Activated CD4-positive, alpha-beta T cell treated with anti-CD3 and anti-CD28 coated beads for 36 hours (primary cell): Measurements from ENCODE around the gene ATRX. TPM values are rescaled to one million over a fixed set of nuclear protein-coding genes. Genes with fewer than 3 reads are reported as not detected.
"Not testable (repeated sequence)": the region's sequence is repeated elsewhere in the genome, so short reads cannot be mapped to it uniquely, and the experiment has no call there.

ENCODE experiments used
- ATAC-seq: fragments of 200-7000 bp; cut with Tn5 transposase; one replicate; pipeline ENCODE4 v1.10.0; 2021; ENCODE audit warnings: mild to moderate bottlenecking, moderate library complexity
- CTCF ChIA-PET: fragments of 350-600 bp; sonication (Branson Sonifier 250); formaldehyde crosslinking; loops from one replicate; lab custom pipeline; 2021; ENCODE audit warnings: antibody characterized with exemption; lab: Charles Lee
- POLR2A ChIA-PET: fragments of 350-600 bp; sonication (Branson Sonifier 250); formaldehyde crosslinking; loops from one replicate; lab custom pipeline; 2021; ENCODE audit warnings: antibody characterized with exemption, inconsistent platforms; lab: Charles Lee
- DNase-seq: peaks from one replicate; pipeline ENCODE4 v3.0.0-alpha.2; 2020
- H3K27ac Mint-ChIP-seq: one replicate; pipeline ENCODE4 v1.8.0; 2021; ENCODE audit warnings: mixed read lengths
- H3K27me3 Mint-ChIP-seq: one replicate; pipeline ENCODE4 v1.8.0; 2021; ENCODE audit warnings: mixed read lengths
- H3K36me3 Mint-ChIP-seq: one replicate; pipeline ENCODE4 v1.8.0; 2021; ENCODE audit warnings: low read depth, mixed read lengths
- H3K4me1 Mint-ChIP-seq: one replicate; pipeline ENCODE4 v1.8.0; 2021; ENCODE audit warnings: mixed read lengths
- H3K4me3 Mint-ChIP-seq: one replicate; pipeline ENCODE4 v1.8.0; 2021; ENCODE audit warnings: mild to moderate bottlenecking, moderate library complexity, mixed read lengths
- H3K9me3 Mint-ChIP-seq: one replicate; pipeline ENCODE4 v1.8.0; 2021; ENCODE audit warnings: low read depth, mixed read lengths
- intact Hi-C, 2 experiments: fragments of 100-400 bp; cut with DNase I in 1 of 2; cut with micrococcal nuclease in 1 of 2; formaldehyde crosslinking; loops; one replicate each; pipeline versions ENCODE4 v1.14.2 to v1.15.1; 2022 to 2024; cut with DNase I, micrococcal nuclease
- total RNA-seq, 2 experiments: library from RNA; stranded (reverse); gene quantifications; one replicate each; pipeline ENCODE4 v1.2.3, GENCODE V29; 2021

ATRX gene
- total RNA-seq, 2 experiments from 2014 or later: 52.1 to 70.6 TPM

- H3K27me3 Mint-ChIP-seq, intact Hi-C loops, H3K27ac Mint-ChIP-seq, H3K4me3 Mint-ChIP-seq, DNase-seq, ATAC-seq, H3K9me3 Mint-ChIP-seq, POLR2A ChIA-PET: not testable (repeated sequence)
- CTCF ChIA-PET: interaction anchor here (1.4 kb wide), 1 partner anchor 11 kb away, joined by 3 read pairs; no protein-coding TSS in a partner anchor
- peaks cover 24% of the 10 kb centered on the region for H3K36me3 Mint-ChIP-seq
- H3K4me1 Mint-ChIP-seq: peaks cover 23% of the 10 kb centered on the region
Measured at GRCh38 chrX:77621453-77621852, 164.6 kb downstream of the ATRX start.

- intact Hi-C loops: no loop called here
- no peaks in the 10 kb centered on the region for H3K9me3 Mint-ChIP-seq
- ATAC-seq (no peak), DNase-seq (no peak)
- H3K36me3 Mint-ChIP-seq: peaks cover 10% of the 10 kb centered on the region
- H3K27ac Mint-ChIP-seq: no peak overlapping the region
- H3K27me3 Mint-ChIP-seq: no peaks in the 10 kb centered on the region
- H3K4me1 Mint-ChIP-seq: peaks cover 2% of the 10 kb centered on the region
- no peak overlapping the region for H3K4me3 Mint-ChIP-seq
- POLR2A ChIA-PET: no interaction called here
- CTCF ChIA-PET: no interaction called here
Measured at GRCh38 chrX:77617206-77617605, 168.8 kb downstream of the ATRX start.

- CTCF ChIA-PET: no interaction called here
- Mint-ChIP-seq H3K4me1 (peaks cover 3% of the 10 kb centered on the region), H3K36me3 (peaks cover 20% of the 10 kb centered on the region), H3K27me3 (no peaks in the 10 kb centered on the region), H3K9me3 (no peaks in the 10 kb centered on the region), H3K4me3 (no peak overlapping the region), H3K27ac (no peak overlapping the region)
- intact Hi-C loops: no loop called here
- POLR2A ChIA-PET: no interaction called here
- ATAC-seq (no peak), DNase-seq (no peak)
Measured at GRCh38 chrX:77603635-77604336, 182.2 kb downstream of the ATRX start.

GRCh38 chrX:77597511-77597910, 188.5 kb downstream of the ATRX start:
- DNase-seq (no peak), ATAC-seq (no peak)
- Mint-ChIP-seq H3K4me3 (no peak overlapping the region), H3K27me3 (no peaks in the 10 kb centered on the region), H3K4me1 (peaks cover 11% of the 10 kb centered on the region), H3K36me3 (peaks cover 22% of the 10 kb centered on the region), H3K9me3 (no peaks in the 10 kb centered on the region), H3K27ac (no peak overlapping the region)
- intact Hi-C loops: loop anchor here in 1 of 2 experiments (10.0 kb wide), 1 partner anchor 153 kb away; the partner anchor contains the start of gene FGF16
- POLR2A ChIA-PET: no interaction called here
- CTCF ChIA-PET: no interaction called here

GRCh38 chrX:77597090-77597489, 188.9 kb downstream of the ATRX start:
- POLR2A ChIA-PET: no interaction called here
- DNase-seq: no peak
- Mint-ChIP-seq H3K36me3 (peaks cover 22% of the 10 kb centered on the region), H3K4me1 (peaks cover 11% of the 10 kb centered on the region), H3K27ac (no peak overlapping the region), H3K4me3 (no peak overlapping the region), H3K27me3 (no peaks in the 10 kb centered on the region), H3K9me3 (no peaks in the 10 kb centered on the region)
- intact Hi-C loops: loop anchor here in 1 of 2 experiments (10.0 kb wide), 1 partner anchor 152 kb away; the partner anchor contains the start of gene FGF16
- ATAC-seq: no peak
- CTCF ChIA-PET: no interaction called here

GRCh38 chrX:77595848-77596247, 190.2 kb downstream of the ATRX start:
- DNase-seq (no peak), ATAC-seq (no peak)
- Mint-ChIP-seq H3K4me3 (no peak overlapping the region), H3K4me1 (peaks cover 11% of the 10 kb centered on the region), H3K36me3 (peaks cover 22% of the 10 kb centered on the region), H3K27ac (no peak overlapping the region), H3K9me3 (no peaks in the 10 kb centered on the region), H3K27me3 (no peaks in the 10 kb centered on the region)
- intact Hi-C loops: loop anchor here in 1 of 2 experiments (10.0 kb wide), 1 partner anchor 151 kb away; the partner anchor contains the start of gene FGF16
- POLR2A ChIA-PET: interaction anchor here (0.6 kb wide), 1 partner anchor 1233 kb away, joined by 3 read pairs; no protein-coding TSS in a partner anchor
- CTCF ChIA-PET: interaction anchor here (0.6 to 0.8 kb wide), 2 partner anchors 28 to 149 kb away, joined by 3 read pairs; no protein-coding TSS in a partner anchor

GRCh38 chrX:77572322-77572721, 213.7 kb downstream of the ATRX start:
- Mint-ChIP-seq H3K4me1 (no peaks in the 10 kb centered on the region), H3K27ac (no peak overlapping the region), H3K9me3 (no peaks in the 10 kb centered on the region), H3K27me3 (no peaks in the 10 kb centered on the region), H3K4me3 (no peak overlapping the region), H3K36me3 (peaks cover 26% of the 10 kb centered on the region)
- ATAC-seq (no peak), DNase-seq (no peak)
- POLR2A ChIA-PET: no interaction called here
- intact Hi-C loops: no loop called here
- CTCF ChIA-PET: no interaction called here

GRCh38 chrX:77565278-77565677, 220.7 kb downstream of the ATRX start:
- Mint-ChIP-seq H3K36me3 (peaks cover 32% of the 10 kb centered on the region), H3K4me3 (no peak overlapping the region), H3K27ac (no peak overlapping the region), H3K4me1 (peaks cover 4% of the 10 kb centered on the region), H3K9me3 (no peaks in the 10 kb centered on the region), H3K27me3 (no peaks in the 10 kb centered on the region)
- intact Hi-C loops: no loop called here
- POLR2A ChIA-PET: no interaction called here
- CTCF ChIA-PET: no interaction called here
- ATAC-seq (no peak), DNase-seq (no peak)

- ATAC-seq: no peak
- Mint-ChIP-seq H3K27me3 (no peaks in the 10 kb centered on the region), H3K9me3 (no peaks in the 10 kb centered on the region), H3K36me3 (peaks cover 29% of the 10 kb centered on the region), H3K4me3 (no peak overlapping the region), H3K4me1 (peaks cover 4% of the 10 kb centered on the region), H3K27ac (no peak overlapping the region)
- CTCF ChIA-PET: no interaction called here
- POLR2A ChIA-PET: no interaction called here
- intact Hi-C loops: no loop called here
- no peak for DNase-seq
Measured at GRCh38 chrX:77564823-77565222, 221.2 kb downstream of the ATRX start.

- H3K4me1 Mint-ChIP-seq: peaks cover 4% of the 10 kb centered on the region
- no peak overlapping the region for H3K27ac Mint-ChIP-seq
- ChIA-PET POLR2A (no interaction called here), CTCF (no interaction called here)
- intact Hi-C loops: no loop called here
- no peak overlapping the region for H3K4me3 Mint-ChIP-seq
- no peaks in the 10 kb centered on the region for H3K9me3 Mint-ChIP-seq
- no peak for DNase-seq
- peaks cover 15% of the 10 kb centered on the region for H3K36me3 Mint-ChIP-seq
- ATAC-seq: no peak
- H3K27me3 Mint-ChIP-seq: no peaks in the 10 kb centered on the region
Measured at GRCh38 chrX:77561372-77561771, 224.6 kb downstream of the ATRX start.

- H3K4me3 Mint-ChIP-seq: no peak overlapping the region
- ATAC-seq (no peak), DNase-seq (no peak)
- no peaks in the 10 kb centered on the region for H3K27me3 Mint-ChIP-seq
- ChIA-PET CTCF (no interaction called here), POLR2A (no interaction called here)
- H3K27ac Mint-ChIP-seq: no peak overlapping the region
- no peaks in the 10 kb centered on the region for H3K4me1 Mint-ChIP-seq
- intact Hi-C loops: no loop called here
- peaks cover 3% of the 10 kb centered on the region for H3K9me3 Mint-ChIP-seq
- peaks cover 28% of the 10 kb centered on the region for H3K36me3 Mint-ChIP-seq
Measured at GRCh38 chrX:77556276-77556675, 229.7 kb downstream of the ATRX start.

- ATAC-seq: no peak
- no peak for DNase-seq
- Mint-ChIP-seq H3K36me3 (peaks cover 36% of the 10 kb centered on the region), H3K27ac (no peak overlapping the region), H3K4me3 (no peak overlapping the region), H3K4me1 (no peaks in the 10 kb centered on the region), H3K27me3 (no peaks in the 10 kb centered on the region), H3K9me3 (peaks cover 5% of the 10 kb centered on the region)
- POLR2A ChIA-PET: interaction anchor here (0.5 kb wide), 1 partner anchor 566 kb away, joined by 5 read pairs; no protein-coding TSS in a partner anchor
- intact Hi-C loops: no loop called here
- CTCF ChIA-PET: no interaction called here
Measured at GRCh38 chrX:77548751-77549150, 237.3 kb downstream of the ATRX start.
